ENCODE data around the gene ARHGAP26. TPM values are rescaled to one million over a fixed set of nuclear protein-coding genes. Genes with fewer than 3 reads are reported as not detected.

ARHGAP26 gene
- polyA plus RNA-seq, 3 donors = 26.5 to 56.8 (median 28.7) TPM

GRCh38 chr5:143234162-143234842, 464.1 kb downstream of the ARHGAP26 start:
- Histone ChIP-seq H3K9me3 (replicated peaks in 1 of 2; ENCODE audit: control insufficient read depth in 1 of 2, insufficient read depth in 1 of 2, low read length in 2 of 2) (no peaks in the 10 kb centered on the region), H3K4me1 (ENCODE audit: control insufficient read depth in 1 of 2, insufficient read depth in 2 of 2, low read length in 2 of 2) (peaks cover 0 to 7% of the 10 kb centered on the region in 2 donors), H3K79me2 (ENCODE audit: insufficient read depth, low read length) (no peaks in the 10 kb centered on the region), H3K27ac (ENCODE audit: low read depth in 1 of 2, low read length in 2 of 2) (no peak overlapping the region), H3K4me2 (replicated peaks; ENCODE audit: extremely low read depth, low read length, poor library complexity, severe bottlenecking) (no peak overlapping the region), H3K9ac (ENCODE audit: insufficient read depth, low read length, poor library complexity, severe bottlenecking) (no peak overlapping the region), H2AFZ (ENCODE audit: insufficient read depth, low read depth, low read length, poor library complexity, severe bottlenecking) (no peak overlapping the region), H3K36me3 (replicated peaks in 1 of 2; ENCODE audit: control insufficient read depth in 1 of 2, insufficient read depth in 2 of 2, low read length in 2 of 2) (no peaks in the 10 kb centered on the region), H4K20me1 (ENCODE audit: insufficient read depth, low read length) (peaks cover 8% of the 10 kb centered on the region), H3K27me3 (ENCODE audit: control insufficient read depth in 2 of 2, insufficient read depth in 2 of 2, low read length in 2 of 2) (no peaks in the 10 kb centered on the region), H3K4me3 (replicated peaks in 1 of 3; ENCODE audit: low read depth in 2 of 3, low read length in 3 of 3) (no peak overlapping the region)
- no peak overlapping the region for H3K27ac Mint-ChIP-seq
- no peak overlapping the region for H3K4me3 Mint-ChIP-seq
- H3K9me3 Mint-ChIP-seq = peaks cover 0 to 3% (median 0%) of the 10 kb centered on the region in 7 donors
- 97% methylated on average over 5 of the region's 9 CpGs for WGBS (ENCODE audit: insufficient coverage)
- no peaks in the 10 kb centered on the region for H3K27me3 Mint-ChIP-seq (ENCODE audit: low read depth in 3 of 3)
- TF ChIP-seq, protein P1, sequence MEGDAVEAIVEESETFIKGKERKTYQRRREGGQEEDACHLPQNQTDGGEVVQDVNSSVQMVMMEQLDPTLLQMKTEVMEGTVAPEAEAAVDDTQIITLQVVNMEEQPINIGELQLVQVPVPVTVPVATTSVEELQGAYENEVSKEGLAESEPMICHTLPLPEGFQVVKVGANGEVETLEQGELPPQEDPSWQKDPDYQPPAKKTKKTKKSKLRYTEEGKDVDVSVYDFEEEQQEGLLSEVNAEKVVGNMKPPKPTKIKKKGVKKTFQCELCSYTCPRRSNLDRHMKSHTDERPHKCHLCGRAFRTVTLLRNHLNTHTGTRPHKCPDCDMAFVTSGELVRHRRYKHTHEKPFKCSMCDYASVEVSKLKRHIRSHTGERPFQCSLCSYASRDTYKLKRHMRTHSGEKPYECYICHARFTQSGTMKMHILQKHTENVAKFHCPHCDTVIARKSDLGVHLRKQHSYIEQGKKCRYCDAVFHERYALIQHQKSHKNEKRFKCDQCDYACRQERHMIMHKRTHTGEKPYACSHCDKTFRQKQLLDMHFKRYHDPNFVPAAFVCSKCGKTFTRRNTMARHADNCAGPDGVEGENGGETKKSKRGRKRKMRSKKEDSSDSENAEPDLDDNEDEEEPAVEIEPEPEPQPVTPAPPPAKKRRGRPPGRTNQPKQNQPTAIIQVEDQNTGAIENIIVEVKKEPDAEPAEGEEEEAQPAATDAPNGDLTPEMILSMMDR (IDR thresholded peaks at IDR 0.05) = no peak
- peaks cover 14% of the 10 kb centered on the region for H3K4me1 Mint-ChIP-seq
- no peaks in the 10 kb centered on the region for H3K36me3 Mint-ChIP-seq
- intact Hi-C loops (cut with micrococcal nuclease) = no loop called here
- no peak for DNase-seq

GRCh38 chr5:143235423-143235822, 465.2 kb downstream of the ARHGAP26 start:
- no peaks in the 10 kb centered on the region for H3K9me3 ChIP-seq (replicated peaks in 1 of 2; ENCODE audit: control insufficient read depth in 1 of 2, insufficient read depth in 1 of 2, low read length in 2 of 2)
- H3K36me3 ChIP-seq (replicated peaks in 1 of 2; ENCODE audit: control insufficient read depth in 1 of 2, insufficient read depth in 2 of 2, low read length in 2 of 2) = no peaks in the 10 kb centered on the region
- Mint-ChIP-seq H3K36me3 (no peaks in the 10 kb centered on the region), H3K4me1 (peaks cover 3% of the 10 kb centered on the region), H3K27me3 (ENCODE audit: low read depth in 3 of 3) (no peaks in the 10 kb centered on the region), H3K27ac (no peak overlapping the region), H3K9me3 (peaks cover 0 to 4% (median 0%) of the 10 kb centered on the region in 7 donors), H3K4me3 (no peak overlapping the region)
- intact Hi-C loops (cut with micrococcal nuclease) = no loop called here
- no peak overlapping the region for H3K4me2 ChIP-seq (replicated peaks; ENCODE audit: extremely low read depth, low read length, poor library complexity, severe bottlenecking)
- TF ChIP-seq, protein P1 (IDR thresholded peaks at IDR 0.05) = no peak
- no peak overlapping the region for H3K4me3 ChIP-seq (replicated peaks in 1 of 3; ENCODE audit: low read depth in 2 of 3, low read length in 3 of 3)
- DNase-seq = no peak
- H3K27ac ChIP-seq (ENCODE audit: low read depth in 1 of 2, low read length in 2 of 2) = no peak overlapping the region
- no CpG with 5 or more reads among the region's 3 CpGs for WGBS (ENCODE audit: insufficient coverage)
- H4K20me1 ChIP-seq (ENCODE audit: insufficient read depth, low read length) = peaks cover under 1% of the 10 kb centered on the region
- no peaks in the 10 kb centered on the region for H3K79me2 ChIP-seq (ENCODE audit: insufficient read depth, low read length)
- H3K9ac ChIP-seq (ENCODE audit: insufficient read depth, low read length, poor library complexity, severe bottlenecking) = no peak overlapping the region
- no peak overlapping the region for H2AFZ ChIP-seq (ENCODE audit: insufficient read depth, low read depth, low read length, poor library complexity, severe bottlenecking)
- no peaks in the 10 kb centered on the region for H3K27me3 ChIP-seq (ENCODE audit: control insufficient read depth in 2 of 2, insufficient read depth in 2 of 2, low read length in 2 of 2)
- H3K4me1 ChIP-seq (ENCODE audit: control insufficient read depth in 1 of 2, insufficient read depth in 2 of 2, low read length in 2 of 2) = peaks cover 0 to 7% of the 10 kb centered on the region in 2 donors
